GM12878 (cell line): ENCODE results near the gene AMT.

Source experiments
- GABPA ChIP-seq: IDR thresholded peaks from 2 replicates; pipeline ENCODE4 v1.6.1; 2014; ENCODE audit warnings: antibody characterized with exemption, low read depth, mild to moderate bottlenecking, inconsistent platforms
- KDM1A ChIP-seq: fragments of 200-600 bp; sonication (generic); IDR thresholded peaks from 2 replicates; pipeline ENCODE4 v1.6.1; 2016; ENCODE audit warnings: borderline replicate concordance
- NBN ChIP-seq: fragments of 450-650 bp; IDR thresholded peaks from 2 replicates; pipeline ENCODE4 v1.6.1; 2016
- NFXL1 ChIP-seq: fragments of 450-650 bp; IDR thresholded peaks from 2 replicates; pipeline ENCODE4 v1.6.1; 2017; ENCODE audit warnings: antibody characterized with exemption, mild to moderate bottlenecking, borderline replicate concordance
- POLR2AphosphoS5 ChIP-seq: IDR thresholded peaks from 2 replicates; pipeline ENCODE4 v1.6.1; 2011; ENCODE audit warnings: mild to moderate bottlenecking, low read length, inconsistent platforms
- TF ChIP-seq, protein P1 (sequence below), 3 experiments: IDR thresholded peaks in 2 of 3; conservative IDR thresholded peaks in 1 of 3; 2 replicates each; pipeline ENCODE4 v1.5.1; 2011; ENCODE audit warnings: low read depth in 3 of 3, low read length in 3 of 3, mild to moderate bottlenecking in 3 of 3, control low read depth in 2 of 3, moderate library complexity in 2 of 3, inconsistent platforms in 1 of 3, mixed read lengths in 1 of 3; ENCODE audit not compliant: control insufficient read depth in 2 of 3, insufficient read depth in 1 of 3; ENCODE audit errors: extremely low read depth in 1 of 3

DNA sequence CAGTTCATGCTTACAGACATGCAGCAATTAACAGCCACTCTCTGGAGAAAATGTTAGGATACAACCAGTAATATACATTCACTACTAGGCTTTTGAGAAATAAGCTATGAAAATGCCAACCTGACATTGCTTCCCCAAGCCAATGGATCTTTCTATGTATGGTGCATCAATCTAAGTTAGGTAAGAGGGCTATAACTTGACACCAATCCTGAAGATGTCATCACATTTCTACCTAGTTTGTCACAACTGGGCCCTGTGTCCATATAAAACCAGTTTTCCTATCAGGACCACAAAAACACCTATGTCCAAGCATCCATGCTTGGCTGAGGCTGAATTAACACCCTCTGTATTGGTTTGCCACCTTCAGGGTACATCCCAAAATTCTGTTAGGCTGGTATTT lies 50.3 kb downstream of the AMT start:
- TF ChIP-seq, protein P1, sequence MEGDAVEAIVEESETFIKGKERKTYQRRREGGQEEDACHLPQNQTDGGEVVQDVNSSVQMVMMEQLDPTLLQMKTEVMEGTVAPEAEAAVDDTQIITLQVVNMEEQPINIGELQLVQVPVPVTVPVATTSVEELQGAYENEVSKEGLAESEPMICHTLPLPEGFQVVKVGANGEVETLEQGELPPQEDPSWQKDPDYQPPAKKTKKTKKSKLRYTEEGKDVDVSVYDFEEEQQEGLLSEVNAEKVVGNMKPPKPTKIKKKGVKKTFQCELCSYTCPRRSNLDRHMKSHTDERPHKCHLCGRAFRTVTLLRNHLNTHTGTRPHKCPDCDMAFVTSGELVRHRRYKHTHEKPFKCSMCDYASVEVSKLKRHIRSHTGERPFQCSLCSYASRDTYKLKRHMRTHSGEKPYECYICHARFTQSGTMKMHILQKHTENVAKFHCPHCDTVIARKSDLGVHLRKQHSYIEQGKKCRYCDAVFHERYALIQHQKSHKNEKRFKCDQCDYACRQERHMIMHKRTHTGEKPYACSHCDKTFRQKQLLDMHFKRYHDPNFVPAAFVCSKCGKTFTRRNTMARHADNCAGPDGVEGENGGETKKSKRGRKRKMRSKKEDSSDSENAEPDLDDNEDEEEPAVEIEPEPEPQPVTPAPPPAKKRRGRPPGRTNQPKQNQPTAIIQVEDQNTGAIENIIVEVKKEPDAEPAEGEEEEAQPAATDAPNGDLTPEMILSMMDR (IDR thresholded peaks at IDR 0.05 in 2 of 3, conservative IDR thresholded peaks at IDR 0.05 in 1 of 3; ENCODE audit: control insufficient read depth in 2 of 3, extremely low read depth in 1 of 3, insufficient read depth in 1 of 3, low read depth in 3 of 3, low read length in 3 of 3), result no peak
- TF ChIP-seq NBN, result no peak
- TF ChIP-seq NFXL1, result no peak
- TF ChIP-seq POLR2AphosphoS5, result no peak
- TF ChIP-seq GABPA, result no peak
- no peak for TF ChIP-seq KDM1A
